Peyer's patch (tissue), 4 donors: ENCODE results near the gene ELF4.

ENCODE experiments used
- CTCF ChIP-seq, 6 experiments: fragments of 450-650 bp in 4 of 6; fragments of 200-600 bp in 2 of 6; sonication (generic) in 1 of 6; IDR thresholded peaks; one replicate each; pipeline ENCODE4 v1.5.1; 2017 to 2019; ENCODE audit warnings: antibody characterized with exemption in 6 of 6, mild to moderate bottlenecking in 3 of 6, moderate library complexity in 1 of 6
- POLR2A ChIP-seq, 2 donors: fragments of 450-650 bp; IDR thresholded peaks; one replicate each; pipeline ENCODE4 v1.5.1; 2017; ENCODE audit warnings: antibody characterized with exemption in 2 of 2, mild to moderate bottlenecking in 2 of 2, moderate library complexity in 2 of 2

DNA sequence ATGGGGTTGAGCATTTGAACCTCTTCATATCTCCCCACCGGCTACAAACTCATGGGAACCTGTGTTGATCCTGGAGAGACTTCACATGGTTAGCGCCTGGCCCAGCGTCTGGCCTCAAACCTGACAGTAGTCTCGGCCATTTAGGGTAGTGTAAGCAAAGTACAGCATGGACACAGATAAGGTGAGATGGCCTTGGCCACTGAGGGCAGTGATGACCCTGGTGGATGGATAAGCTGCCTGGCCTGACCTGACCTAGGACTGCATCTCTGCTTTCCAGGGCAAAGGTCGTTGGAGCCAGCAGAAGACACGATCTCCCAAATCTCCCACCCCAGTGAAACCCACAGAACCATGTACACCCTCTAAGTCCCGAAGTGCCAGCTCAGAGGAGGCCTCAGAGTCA, 76.1 kb downstream of the ELF4 start:
- TF ChIP-seq CTCF (IDR thresholded peaks at IDR 0.05), result no peak
- no peak for TF ChIP-seq POLR2A (IDR thresholded peaks at IDR 0.05)
